Transverse colon (tissue), 4 donors: ENCODE measurements around the gene NCOA3. TPM values are rescaled to one million over a fixed set of nuclear protein-coding genes. Genes with fewer than 3 reads are reported as not detected.
"Not testable (repeated sequence)": the region's sequence is repeated elsewhere in the genome, so short reads cannot be mapped to it uniquely, and the experiment has no call there.

Experiments used
- DNase-seq: peaks from one replicate; pipeline ENCODE4 v3.0.0-alpha.2; 2019
- H3K27ac ChIP-seq, 4 donors: fragments of 200-600 bp; sonication (generic); 2 replicates each; pipeline ENCODE4 v1.5.1; 2016 to 2018; ENCODE audit warnings: inconsistent platforms in 4 of 4
- H3K27me3 ChIP-seq: fragments of 200-600 bp; sonication (generic); 2 replicates; pipeline ENCODE4 v1.5.1; 2017; ENCODE audit warnings: inconsistent platforms
- H3K36me3 ChIP-seq, 4 donors: fragments of 200-600 bp; sonication (generic); 2 replicates each; pipeline ENCODE4 v1.5.1; 2017 to 2019; ENCODE audit warnings: inconsistent platforms in 4 of 4
- H3K4me1 ChIP-seq, 4 donors: fragments of 200-600 bp; sonication (generic); 2 replicates each; pipeline ENCODE4 v1.5.1; 2017 to 2020; ENCODE audit warnings: inconsistent platforms in 4 of 4
- H3K4me3 ChIP-seq, 4 donors: fragments of 200-600 bp; sonication (generic); 1 replicate in 1 of 4; 2 replicates in 3 of 4; pipeline versions ENCODE4 v1.5.1 to v1.6.1; 2017 to 2019; ENCODE audit warnings: inconsistent platforms in 4 of 4
- H3K9me3 ChIP-seq, 2 donors: fragments of 200-600 bp; sonication (generic); 2 replicates each; pipeline ENCODE4 v1.5.1; 2017 to 2019; ENCODE audit warnings: inconsistent platforms in 2 of 2
- EP300 ChIP-seq: sonication (generic); formaldehyde crosslinking; IDR thresholded peaks from one replicate; pipeline ENCODE4 v1.6.1; 2017; ENCODE audit warnings: antibody characterized with exemption, low read depth
- POLR2A ChIP-seq: fragments of 450-650 bp; IDR thresholded peaks from one replicate; pipeline ENCODE4 v1.6.1; 2016; ENCODE audit warnings: antibody characterized with exemption, mild to moderate bottlenecking, moderate library complexity
- POLR2AphosphoS5 ChIP-seq, 3 donors: sonication (generic); formaldehyde crosslinking; IDR thresholded peaks; one replicate each; pipeline ENCODE4 v1.6.1; 2016; ENCODE audit warnings: antibody characterized with exemption in 3 of 3
- WGBS, 2 donors: methylation state at CpG; one replicate each; pipeline ENCODE4 v1.1.5; 2018; ENCODE audit warnings: low coverage in 1 of 2; 5-methylcytosine and 5-hydroxymethylcytosine counted together
- in situ Hi-C, 4 donors: fragments of 200-750 bp; cut with MboI; loops; one replicate each; pipeline versions ENCODE4 v1.15.0 to v1.15.1; 2017; ENCODE audit warnings: low sequenced_read_pairs in 3 of 4, low pct_ligation_motif_present in 1 of 4, low pct_unique_long_range_greater_than_20kb in 1 of 4
- intact Hi-C: fragments of 100-400 bp; cut with DNase I; formaldehyde crosslinking; loops from one replicate; pipeline ENCODE4 v1.15.1; 2023; ENCODE audit warnings: low total_unique reads
- total RNA-seq, 4 donors: library from RNA; depleted of rRNA; stranded (reverse); fragments of >200 nt; gene quantifications; one replicate each; pipeline ENCODE4 v1.1.0, GENCODE V29; 2016
- TF ChIP-seq, protein P1 (sequence below), 5 experiments: fragments of 200-600 bp in 3 of 5; fragments of 450-650 bp in 2 of 5; sonication (generic) in 3 of 5; IDR thresholded peaks; 1 replicate in 2 of 5; 2 replicates in 3 of 5; pipeline ENCODE4 v1.5.1; 2016 to 2017; ENCODE audit warnings: antibody characterized with exemption in 5 of 5, inconsistent platforms in 3 of 5, mild to moderate bottlenecking in 2 of 5, moderate library complexity in 1 of 5

Gene NCOA3
- total RNA-seq, 4 donors from 2014 or later, result 9.2 to 39.1 (median 22.3) TPM

DNA sequence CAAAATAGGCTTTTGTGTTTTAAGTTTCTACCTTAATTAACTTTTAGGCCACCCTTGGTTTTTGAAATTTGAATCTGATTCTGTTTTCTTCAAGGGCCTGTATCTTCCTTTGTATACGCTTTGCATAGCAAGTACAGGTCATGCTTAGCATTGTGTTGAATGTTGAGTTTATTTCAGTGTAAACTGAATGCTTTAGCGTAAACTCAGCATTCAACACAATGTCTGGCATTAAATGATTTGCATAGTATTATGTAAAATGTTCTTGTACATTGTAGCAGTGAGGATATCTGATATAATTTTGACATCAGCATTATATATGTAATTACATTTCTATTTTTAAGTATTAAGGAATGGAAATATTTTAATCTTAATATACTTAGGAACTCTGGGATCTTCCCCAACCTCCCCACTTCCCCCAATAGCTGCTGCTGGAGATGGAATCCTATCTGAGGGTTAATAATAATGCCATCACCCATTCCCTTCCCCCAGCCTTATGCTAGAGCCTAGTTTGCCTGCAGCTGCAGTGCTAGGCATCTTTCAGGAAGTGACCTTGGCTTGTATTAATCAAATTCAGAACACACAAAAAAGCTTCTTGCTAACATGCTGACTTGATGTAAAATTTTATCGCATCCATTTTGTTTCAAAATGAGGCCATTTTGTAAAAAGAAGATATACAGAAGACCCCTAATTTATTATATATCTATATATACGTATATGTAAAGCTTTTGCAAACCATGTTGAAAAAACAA is 73.1 kb downstream of the NCOA3 start:
- TF ChIP-seq, protein P1, sequence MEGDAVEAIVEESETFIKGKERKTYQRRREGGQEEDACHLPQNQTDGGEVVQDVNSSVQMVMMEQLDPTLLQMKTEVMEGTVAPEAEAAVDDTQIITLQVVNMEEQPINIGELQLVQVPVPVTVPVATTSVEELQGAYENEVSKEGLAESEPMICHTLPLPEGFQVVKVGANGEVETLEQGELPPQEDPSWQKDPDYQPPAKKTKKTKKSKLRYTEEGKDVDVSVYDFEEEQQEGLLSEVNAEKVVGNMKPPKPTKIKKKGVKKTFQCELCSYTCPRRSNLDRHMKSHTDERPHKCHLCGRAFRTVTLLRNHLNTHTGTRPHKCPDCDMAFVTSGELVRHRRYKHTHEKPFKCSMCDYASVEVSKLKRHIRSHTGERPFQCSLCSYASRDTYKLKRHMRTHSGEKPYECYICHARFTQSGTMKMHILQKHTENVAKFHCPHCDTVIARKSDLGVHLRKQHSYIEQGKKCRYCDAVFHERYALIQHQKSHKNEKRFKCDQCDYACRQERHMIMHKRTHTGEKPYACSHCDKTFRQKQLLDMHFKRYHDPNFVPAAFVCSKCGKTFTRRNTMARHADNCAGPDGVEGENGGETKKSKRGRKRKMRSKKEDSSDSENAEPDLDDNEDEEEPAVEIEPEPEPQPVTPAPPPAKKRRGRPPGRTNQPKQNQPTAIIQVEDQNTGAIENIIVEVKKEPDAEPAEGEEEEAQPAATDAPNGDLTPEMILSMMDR (IDR thresholded peaks at IDR 0.05), result no peak
- TF ChIP-seq POLR2A (no peak), POLR2AphosphoS5 (IDR thresholded peaks at IDR 0.05) (no peak), EP300 (no peak)
- H3K4me3 ChIP-seq, result no peak overlapping the region
- peaks cover 6 to 7% of the 10 kb centered on the region in 2 donors for H3K9me3 ChIP-seq
- no peaks in the 10 kb centered on the region for H3K27me3 ChIP-seq
- in situ Hi-C loops (no loop called here), intact Hi-C loops (no loop called here)
- peaks cover 37 to 62% (median 47%) of the 10 kb centered on the region in 4 donors for H3K4me1 ChIP-seq
- peak overlapping the region; percentile 39 to 78 (median 70) for H3K27ac ChIP-seq
- 48 to 59% methylated on average over 4 of the region's 4 CpGs for whole genome bisulfite sequencing, 2 donors
- H3K36me3 ChIP-seq, result no peaks in the 10 kb centered on the region
- DNase-seq, result no peak

DNA sequence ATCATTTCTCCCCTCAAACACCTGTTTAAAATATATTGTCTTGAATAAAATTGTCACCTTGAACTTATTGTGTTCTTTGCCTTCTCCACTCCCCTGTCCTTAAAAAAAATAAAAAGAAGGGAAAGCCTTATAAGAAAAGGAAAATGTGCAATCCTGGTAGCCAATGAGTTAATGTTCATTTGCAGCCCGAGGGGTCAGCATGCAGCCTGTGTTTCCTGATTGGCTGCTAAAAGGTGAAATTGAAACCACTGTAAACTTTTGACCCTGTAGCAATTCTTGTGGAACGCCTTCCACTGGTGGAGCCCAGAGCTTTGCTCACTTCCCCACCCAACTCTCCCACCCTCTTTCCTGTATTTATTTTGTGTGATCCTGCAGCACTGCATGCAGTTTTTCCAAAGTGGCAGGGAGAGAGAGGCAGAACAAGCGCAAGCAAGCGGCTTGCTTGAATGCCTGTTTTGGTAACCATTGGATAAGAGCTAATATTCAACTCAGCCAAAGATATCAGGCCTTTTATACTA is 74.9 kb downstream of the NCOA3 start:
- H3K4me3 ChIP-seq, result peak overlapping the region in 1 of 4 donors; percentile 26
- in situ Hi-C loops (no loop called here), intact Hi-C loops (no loop called here)
- H3K36me3 ChIP-seq, result no peaks in the 10 kb centered on the region
- H3K9me3 ChIP-seq, result peaks cover 0 to 3% of the 10 kb centered on the region in 2 donors
- 4 to 8% methylated on average over 4 of the region's 4 CpGs for WGBS, 2 donors
- peak; percentile 57 for DNase-seq
- H3K4me1 ChIP-seq, result peaks cover 37 to 66% (median 47%) of the 10 kb centered on the region in 4 donors
- peak overlapping the region; percentile 66 to 78 (median 72) for H3K27ac ChIP-seq
- no peaks in the 10 kb centered on the region for H3K27me3 ChIP-seq
- TF ChIP-seq, protein P1 (IDR thresholded peaks at IDR 0.05), result no peak
- TF ChIP-seq POLR2AphosphoS5 (IDR thresholded peaks at IDR 0.05) (peak; percentile 48 to 75 (median 58)), POLR2A (peak; percentile 12)

DNA sequence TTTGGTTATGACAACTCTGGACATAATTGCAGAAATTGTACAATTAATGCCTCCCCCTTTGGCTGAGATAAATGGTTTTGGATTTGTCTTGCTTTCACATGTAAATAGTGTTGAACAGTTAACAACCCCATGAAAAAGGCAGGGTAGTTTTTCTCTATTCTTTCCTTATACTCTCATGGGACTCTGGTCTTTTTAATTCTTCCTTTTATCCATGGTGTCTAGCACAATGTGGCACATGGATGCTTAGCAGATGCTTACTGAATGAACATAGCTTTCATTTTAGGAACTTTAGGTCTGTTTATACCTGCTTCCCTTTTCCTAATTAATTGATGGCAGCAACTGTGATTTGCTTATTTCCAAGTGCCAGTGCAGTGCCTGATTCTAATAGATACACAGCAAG is 75.6 kb downstream of the NCOA3 start:
- H3K27ac ChIP-seq, result peak overlapping the region; percentile 66 to 78 (median 72)
- H3K4me3 ChIP-seq, result no peak overlapping the region
- no peaks in the 10 kb centered on the region for H3K27me3 ChIP-seq
- H3K4me1 ChIP-seq, result peaks cover 37 to 67% (median 47%) of the 10 kb centered on the region in 4 donors
- TF ChIP-seq POLR2AphosphoS5 (IDR thresholded peaks at IDR 0.05) (no peak), EP300 (no peak), POLR2A (no peak)
- TF ChIP-seq, protein P1 (IDR thresholded peaks at IDR 0.05), result no peak
- no peaks in the 10 kb centered on the region for H3K9me3 ChIP-seq
- H3K36me3 ChIP-seq, result no peaks in the 10 kb centered on the region
- DNase-seq, result no peak
- intact Hi-C loops, result no loop called here
- in situ Hi-C loops, result no loop called here

DNA sequence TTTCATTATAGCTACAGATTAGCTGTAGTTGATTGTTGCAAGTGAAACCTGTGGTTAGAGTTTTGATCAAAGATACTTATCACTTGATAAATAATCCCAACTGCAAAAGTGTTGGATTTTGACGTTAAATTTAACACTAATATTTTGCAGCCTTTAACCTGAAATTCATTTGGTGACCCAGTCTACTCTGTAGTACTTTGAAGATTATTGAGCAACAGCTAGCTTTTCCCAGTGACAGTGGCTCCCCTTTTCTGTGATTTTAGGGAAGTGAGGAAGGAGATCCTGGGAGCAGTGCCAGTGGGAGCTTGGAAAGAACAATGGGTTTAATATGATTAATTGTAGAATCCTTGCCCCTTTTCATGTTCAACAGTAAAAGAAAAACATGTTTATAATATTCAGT is 76.9 kb downstream of the NCOA3 start:
- in situ Hi-C loops (no loop called here), intact Hi-C loops (no loop called here)
- DNase-seq, result no peak
- Histone ChIP-seq H3K36me3 (no peaks in the 10 kb centered on the region), H3K4me1 (peaks cover 37 to 68% (median 47%) of the 10 kb centered on the region in 4 donors), H3K27me3 (no peaks in the 10 kb centered on the region), H3K4me3 (no peak overlapping the region), H3K27ac (peak overlapping the region in 1 of 4 donors; percentile 10), H3K9me3 (no peaks in the 10 kb centered on the region)
- WGBS, 2 donors, result 50 to 70% methylated on average over 1 of the region's 1 CpG
- TF ChIP-seq, protein P1 (IDR thresholded peaks at IDR 0.05), result no peak
- no peak for TF ChIP-seq POLR2AphosphoS5 (IDR thresholded peaks at IDR 0.05)
- no peak for TF ChIP-seq POLR2A
- TF ChIP-seq EP300, result no peak

DNA sequence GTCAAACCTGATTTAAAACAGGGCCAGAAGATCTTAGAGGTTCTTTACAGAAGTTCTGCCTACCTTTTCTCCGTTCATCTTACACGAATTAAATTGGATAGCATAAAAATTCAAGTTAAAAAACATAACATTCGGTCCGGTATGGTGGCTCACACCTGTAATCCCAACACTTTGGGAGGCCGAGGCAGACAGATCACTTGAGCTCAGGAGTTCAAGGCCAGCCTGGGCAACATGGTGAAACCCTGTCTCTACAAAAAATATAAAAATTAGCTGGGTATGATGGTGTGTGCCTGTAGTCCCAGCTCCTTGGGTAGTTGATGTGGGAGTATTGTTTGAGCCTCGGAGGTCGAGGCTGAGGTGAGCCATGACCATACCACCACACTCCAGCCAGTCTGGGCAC is 79.0 kb downstream of the NCOA3 start:
- DNase-seq, in situ Hi-C loops, H3K4me3 ChIP-seq, H3K27ac ChIP-seq, H3K36me3 ChIP-seq, intact Hi-C loops, H3K9me3 ChIP-seq, H3K27me3 ChIP-seq: not testable (repeated sequence)
- H3K4me1 ChIP-seq, result peaks cover 28 to 56% (median 36%) of the 10 kb centered on the region in 4 donors
- WGBS, 2 donors, result 75 to 87% methylated on average over 7 of the region's 7 CpGs
